SJCRH30 (cell line): ENCODE results near the gene SUSD5. TPM values are rescaled to one million over a fixed set of nuclear protein-coding genes. Genes with fewer than 3 reads are reported as not detected.

Source experiments
- DNase-seq, 2 experiments: peaks; one replicate each; pipeline ENCODE4 v3.0.0-alpha.2; 2015 to 2020
- H3K27ac ChIP-seq: fragments of 250-450 bp; sonication (Bioruptor Pico); 2 replicates; pipeline ENCODE4 v1.5.1; 2020; ENCODE audit warnings: mild to moderate bottlenecking, moderate library complexity
- H3K27me3 ChIP-seq: fragments of 250-450 bp; sonication (Bioruptor Pico); 2 replicates; pipeline ENCODE4 v1.5.1; 2020; ENCODE audit warnings: mild to moderate bottlenecking, moderate library complexity
- H3K36me3 ChIP-seq: fragments of 250-450 bp; sonication (Bioruptor Pico); 2 replicates; pipeline ENCODE4 v1.5.1; 2020; ENCODE audit warnings: mild to moderate bottlenecking, moderate library complexity
- H3K4me1 ChIP-seq: fragments of 250-450 bp; sonication (Bioruptor Pico); 2 replicates; pipeline ENCODE4 v1.5.1; 2020; ENCODE audit warnings: mild to moderate bottlenecking, moderate library complexity
- H3K4me3 ChIP-seq: fragments of 250-450 bp; sonication (Bioruptor Pico); 2 replicates; pipeline ENCODE4 v1.5.1; 2020; ENCODE audit warnings: mild to moderate bottlenecking, moderate library complexity
- H3K9me3 ChIP-seq: fragments of 250-450 bp; sonication (Bioruptor Pico); replicated peaks from 2 replicates; pipeline ENCODE4 v1.5.1; 2020; ENCODE audit warnings: mild to moderate bottlenecking, moderate library complexity
- total RNA-seq: library from RNA; depleted of rRNA; stranded (reverse); fragments of >200 nt; shearing (Covaris generic); gene quantifications from 2 replicates; pipeline ENCODE4 v1.2.3, GENCODE V29; 2014; rRNA removed

SUSD5 gene
- total RNA-seq, 1 experiment from 2014 or later, result 14.8 TPM

DNA sequence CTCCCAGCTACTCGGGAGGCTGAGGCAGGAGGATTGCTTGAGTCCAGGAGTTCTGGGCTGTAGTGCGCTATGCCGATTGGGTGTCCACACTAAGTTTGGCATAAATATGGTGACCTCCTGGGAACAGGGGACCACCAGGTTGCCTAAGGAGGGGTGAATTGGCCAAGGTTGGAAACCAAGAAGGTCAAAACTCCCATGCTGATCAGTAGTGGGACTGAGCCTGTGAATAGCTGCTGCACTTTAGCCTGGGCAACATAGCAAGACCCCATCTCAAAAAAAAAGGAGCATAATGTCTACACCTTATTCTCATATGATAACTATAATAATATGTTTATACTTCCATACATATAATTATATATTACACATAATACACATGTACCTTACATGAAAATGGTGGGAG lies 115.6 kb downstream of the SUSD5 start:
- no peak overlapping the region for H3K27ac ChIP-seq
- H3K9me3 ChIP-seq, result no peaks in the 10 kb centered on the region
- no peaks in the 10 kb centered on the region for H3K27me3 ChIP-seq
- H3K4me1 ChIP-seq, result no peaks in the 10 kb centered on the region
- H3K36me3 ChIP-seq, result no peaks in the 10 kb centered on the region
- DNase-seq, result no peak
- no peak overlapping the region for H3K4me3 ChIP-seq

DNA sequence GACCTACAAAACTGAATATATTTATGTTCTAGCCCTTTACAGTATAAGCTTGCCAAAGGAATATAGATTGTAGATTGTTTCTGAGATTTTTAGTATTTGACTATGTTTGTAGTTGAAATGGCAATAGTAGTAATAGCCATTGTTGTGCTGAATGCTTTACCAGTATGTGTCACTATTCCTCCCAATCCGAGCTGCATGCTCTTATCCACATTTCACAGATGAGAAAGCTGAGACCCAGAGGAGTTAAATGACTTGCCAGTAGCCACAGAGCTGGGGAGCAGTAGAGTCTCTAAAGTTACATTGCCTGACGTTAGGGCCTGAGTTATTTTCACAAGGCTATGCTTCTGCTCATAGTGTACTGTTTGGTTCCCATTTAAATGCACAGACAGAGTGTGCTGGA lies 118.4 kb downstream of the SUSD5 start:
- H3K4me1 ChIP-seq, result no peaks in the 10 kb centered on the region
- no peak overlapping the region for H3K27ac ChIP-seq
- no peaks in the 10 kb centered on the region for H3K36me3 ChIP-seq
- H3K9me3 ChIP-seq, result no peaks in the 10 kb centered on the region
- H3K4me3 ChIP-seq, result no peak overlapping the region
- no peaks in the 10 kb centered on the region for H3K27me3 ChIP-seq
- DNase-seq, result no peak

Other genes with a start within 250 kb of the SUSD5 start
- gene GLB1, start 121.7 kb downstream of the SUSD5 start, total RNA-seq, result 24.0 and 35.8 TPM in 2 replicates
- gene TMPPE, start 121.7 kb downstream of the SUSD5 start, total RNA-seq, result 2.9 and 3.2 TPM in 2 replicates
- gene CRTAP, start 104.8 kb downstream of the SUSD5 start, total RNA-seq, result 107 TPM in 2 replicates
- gene FBXL2, start 58.6 kb upstream of the SUSD5 start, total RNA-seq, result 4.0 and 4.8 TPM in 2 replicates
- 38.8 and 40.9 TPM in 2 replicates for gene UBP1, start 221.6 kb upstream of the SUSD5 start, total RNA-seq